Stimulated activated CD8-positive, alpha-beta memory T cell treated with anti-CD3 and anti-CD28 coated beads, Interleukin-12 subunit alpha, Interleukin-12 subunit beta, amount 100 ng/mL, for 24 hours (primary cell): ENCODE results near the gene FOXJ3.

Source experiments
- DNase-seq: peaks from one replicate; pipeline ENCODE4 v3.0.0-alpha.2; 2020; ENCODE audit errors: extremely low read depth

FOXJ3 gene

DNA sequence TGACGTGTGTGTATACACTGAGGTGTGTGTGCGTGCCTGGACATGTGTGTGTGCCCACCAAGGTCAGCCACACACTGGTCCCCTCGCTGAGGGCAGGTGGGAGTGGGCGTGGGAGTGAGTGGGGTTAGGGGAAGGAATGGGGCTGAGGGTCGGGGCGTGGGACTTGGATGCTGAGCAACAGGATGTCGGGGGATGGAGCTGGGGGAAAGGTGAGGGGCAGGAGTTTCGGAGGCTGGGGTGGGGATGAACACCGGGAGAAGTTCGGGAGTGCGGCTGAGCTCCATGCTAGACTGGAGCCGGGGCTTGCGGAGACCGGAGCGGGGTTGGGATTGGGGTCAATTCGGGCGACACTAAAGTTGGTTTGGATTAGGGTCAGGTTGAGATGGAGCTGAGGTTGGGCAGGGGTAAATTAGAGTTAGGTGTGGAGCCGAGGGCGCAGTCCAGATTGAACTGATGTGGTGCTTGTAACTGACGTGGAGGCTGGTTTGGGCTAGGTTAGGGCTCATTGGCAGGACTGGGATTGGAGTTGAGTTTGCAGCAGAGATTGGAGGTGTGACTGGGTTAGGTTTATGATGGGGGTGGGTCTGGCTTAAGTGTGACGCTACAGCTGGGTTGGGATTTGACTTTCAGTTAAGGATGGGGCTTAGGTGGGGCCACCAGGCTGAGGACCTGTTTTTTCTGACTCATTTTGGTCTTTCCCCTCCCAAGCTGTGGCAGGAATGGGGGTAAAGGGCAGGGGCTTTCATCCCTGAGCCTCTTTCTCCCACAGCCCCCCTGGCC is 167.2 kb downstream of the FOXJ3 start:
- no peak for DNase-seq

DNA sequence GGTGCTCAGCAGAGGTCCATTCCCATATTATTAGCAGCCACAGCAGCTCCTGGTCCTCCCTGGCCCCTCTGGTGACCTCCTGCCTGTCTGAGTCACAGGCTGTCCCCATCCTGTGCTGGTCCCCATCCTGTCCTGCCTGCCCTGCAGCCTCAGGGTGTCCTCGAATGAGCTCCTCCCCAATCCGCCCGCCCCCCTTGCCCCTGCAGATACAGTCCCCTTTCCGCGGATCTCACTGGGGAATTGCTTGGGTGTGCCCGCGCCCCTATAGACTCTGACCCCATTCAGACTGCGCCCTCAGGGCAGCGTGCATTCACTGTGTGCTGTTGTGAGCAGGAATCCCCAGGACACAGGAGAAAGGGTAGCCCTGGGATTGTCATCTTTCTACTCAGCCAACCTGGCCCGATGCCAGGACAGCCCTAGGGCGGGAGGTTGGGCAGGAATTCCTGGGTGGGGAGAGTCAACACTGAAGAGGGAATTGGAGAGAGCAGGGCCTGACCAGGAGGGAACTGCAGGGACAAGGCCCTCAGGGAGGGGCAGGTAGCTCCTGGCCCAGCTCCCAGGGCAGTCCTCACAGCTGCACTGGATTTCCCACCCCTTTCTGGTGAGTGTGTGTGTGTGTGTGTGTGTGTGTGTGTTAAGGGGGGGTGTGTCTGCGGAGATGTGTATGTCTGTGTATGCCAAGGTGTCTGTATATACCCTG is 169.4 kb downstream of the FOXJ3 start:
- DNase-seq: no peak

DNA sequence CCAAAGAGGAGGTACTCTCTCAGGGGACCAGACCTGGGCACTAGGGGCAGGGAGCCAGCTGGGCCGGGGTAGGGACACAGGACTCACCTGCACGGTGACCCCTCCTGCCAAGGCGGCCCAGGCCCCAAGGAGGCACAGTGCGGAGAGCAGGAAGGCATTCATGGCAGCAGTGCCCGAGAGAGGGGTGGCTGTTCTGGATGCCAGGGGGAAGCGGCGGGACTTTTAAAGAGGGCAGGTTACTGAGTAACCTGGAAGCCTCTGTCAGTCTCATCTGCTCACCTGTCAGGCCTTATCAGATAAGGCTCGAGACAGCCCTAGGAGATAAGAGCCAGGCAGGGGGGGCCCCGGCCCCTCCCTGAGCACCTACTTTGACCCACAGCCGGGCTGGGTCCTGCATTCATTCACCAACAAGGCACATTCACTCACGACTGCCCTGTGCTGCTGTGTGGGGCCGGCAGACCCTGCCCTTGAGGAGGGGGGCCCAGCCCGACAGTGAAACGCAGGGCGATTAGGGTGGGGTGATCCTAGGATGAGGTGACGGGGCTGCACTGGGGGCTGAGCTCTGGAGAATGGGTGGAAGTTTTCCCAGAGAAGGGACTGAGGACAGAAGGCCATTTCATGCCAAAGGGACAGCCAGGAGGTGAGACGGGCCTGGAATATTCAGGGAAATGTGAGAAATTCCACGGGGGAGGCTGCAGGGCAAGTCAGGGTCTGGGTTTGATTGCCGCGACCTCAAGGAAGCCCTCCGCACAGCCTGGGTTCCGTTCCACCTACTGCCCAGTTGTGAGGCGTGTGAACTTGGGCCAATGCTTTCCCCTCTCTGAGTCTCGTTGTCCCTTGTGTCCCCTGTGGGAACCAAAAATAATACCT is 170.2 kb downstream of the FOXJ3 start, which contains the start of gene GUCA2A:
Gene GUCA2A (minus strand): TSS at position 195 of the 870 bp plus-strand sequence. CDS start 33 bp downstream, at position 162.
- no peak for DNase-seq

DNA sequence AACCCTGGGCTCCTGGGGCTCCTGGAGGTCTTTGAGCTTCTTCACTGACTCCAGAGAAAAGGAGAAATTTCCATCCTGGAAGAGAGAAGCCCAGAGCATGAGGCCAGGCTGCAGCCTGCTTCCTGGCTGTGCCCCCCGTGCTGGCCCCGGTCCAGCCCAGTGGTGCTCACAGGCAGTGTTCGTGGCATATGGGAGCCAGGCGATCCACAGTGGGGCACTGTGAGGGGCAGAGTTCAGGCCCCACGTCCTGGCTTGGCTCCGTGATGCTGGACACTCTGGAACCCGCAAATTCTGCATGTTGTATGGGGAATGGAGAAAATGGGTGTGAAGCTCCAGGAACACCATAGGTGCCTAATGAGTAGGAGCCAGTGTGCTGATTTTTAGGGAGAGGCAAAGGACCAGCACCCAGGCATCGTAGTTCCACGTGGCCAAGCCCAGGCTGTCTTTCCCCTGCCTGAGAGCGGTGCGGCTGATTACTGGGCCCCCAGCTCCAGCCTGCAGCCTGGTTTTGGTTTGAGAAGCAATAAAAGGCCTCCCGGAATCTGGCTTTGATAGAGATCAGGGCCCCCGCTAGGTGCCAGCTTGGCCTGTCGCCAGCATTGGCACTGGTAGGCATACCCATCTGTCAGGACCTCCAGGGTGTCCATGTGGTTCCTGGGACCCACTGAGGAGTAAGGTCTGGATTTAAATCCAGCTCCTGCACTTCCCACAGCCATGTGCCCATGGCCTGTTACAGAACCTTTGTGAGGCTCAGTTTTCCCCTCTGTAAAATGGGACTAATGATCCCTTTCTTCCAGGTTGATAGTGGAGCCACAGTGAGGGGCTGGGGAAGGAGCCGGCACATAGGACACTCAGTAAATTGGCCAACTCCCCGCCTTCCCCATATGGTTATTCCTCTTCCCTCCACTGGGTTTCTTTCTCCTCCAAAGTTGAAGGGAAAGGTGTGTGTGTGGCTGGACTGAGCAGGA is 171.2 kb downstream of the FOXJ3 start:
- no peak for DNase-seq

DNA sequence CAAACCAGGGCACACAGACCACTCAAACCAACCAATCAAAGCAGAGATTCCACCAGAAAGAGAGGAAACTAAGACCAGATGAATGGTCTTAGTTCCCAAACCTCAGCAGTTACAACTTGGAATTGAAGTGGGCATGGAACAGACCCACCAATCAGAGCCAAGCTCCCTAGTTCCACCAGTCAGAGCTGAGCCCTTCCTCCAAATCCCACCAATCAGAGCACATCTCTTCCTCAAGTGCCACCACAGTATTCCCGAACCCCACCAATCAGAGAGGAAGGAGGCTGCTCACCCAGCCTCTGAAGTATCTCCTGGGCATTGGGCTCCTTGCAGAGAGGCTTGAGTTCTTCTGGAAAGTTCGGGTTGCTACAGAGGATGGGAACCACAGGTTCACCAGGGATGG is 171.9 kb downstream of the FOXJ3 start:
- no peak for DNase-seq

DNA sequence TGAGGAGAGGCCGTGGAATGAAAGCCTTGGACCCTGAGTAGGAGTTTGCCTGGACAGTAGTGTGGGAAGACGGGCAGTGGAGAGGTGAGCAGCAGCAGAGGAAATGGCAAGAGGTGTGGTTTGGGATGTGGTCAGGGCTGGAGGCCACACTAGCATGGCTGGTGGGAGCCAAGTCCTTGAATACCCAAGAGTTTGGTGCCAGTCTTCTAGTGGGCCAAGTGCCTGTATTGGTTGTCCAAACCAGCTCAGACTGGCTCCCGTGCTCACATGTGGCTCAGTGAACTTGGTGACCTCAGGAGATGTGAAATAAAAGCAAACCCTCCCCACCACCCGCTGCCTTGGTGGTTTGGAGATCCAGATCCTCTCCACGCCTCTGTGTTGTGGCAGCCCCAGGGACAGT is 172.9 kb downstream of the FOXJ3 start:
- no peak for DNase-seq

DNA sequence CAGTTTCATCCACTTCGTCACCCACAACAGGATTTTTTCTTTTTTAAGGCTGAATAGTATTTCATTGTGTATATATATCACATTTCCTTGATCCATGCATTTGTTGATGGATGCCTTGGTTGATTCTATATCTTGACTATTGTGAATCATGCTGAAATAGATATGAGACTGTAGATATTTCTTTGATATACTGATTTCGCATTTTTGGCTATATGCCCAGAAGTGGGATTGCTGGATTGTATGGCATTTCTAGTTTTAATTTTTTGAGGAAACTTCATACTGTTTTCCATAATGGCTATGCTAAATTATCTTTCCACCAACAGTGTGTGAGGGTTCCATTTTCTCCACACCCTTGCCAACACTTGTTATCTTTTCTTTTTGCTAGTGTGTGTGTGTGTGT is 176.8 kb downstream of the FOXJ3 start:
- DNase-seq: no peak

DNA sequence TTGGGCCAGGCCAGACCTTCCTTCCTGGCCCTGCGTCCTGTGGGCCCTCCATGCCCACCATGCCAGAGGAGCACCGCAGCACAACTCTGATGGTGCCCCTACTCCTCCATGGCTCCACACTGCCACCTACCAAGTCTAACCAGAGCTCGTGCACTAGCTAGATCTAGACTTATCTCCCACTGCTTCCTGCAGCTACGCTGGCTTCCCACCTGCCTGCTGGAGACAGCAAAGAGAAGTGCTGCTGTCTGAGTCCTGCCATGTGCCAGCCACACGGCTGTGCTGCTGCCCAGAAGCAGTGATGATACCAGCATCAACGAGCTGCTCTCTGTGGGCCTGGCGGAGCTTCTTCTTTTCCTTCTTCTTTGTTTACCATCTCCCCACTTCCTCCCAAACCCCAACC is 177.4 kb downstream of the FOXJ3 start:
- no peak for DNase-seq

DNA sequence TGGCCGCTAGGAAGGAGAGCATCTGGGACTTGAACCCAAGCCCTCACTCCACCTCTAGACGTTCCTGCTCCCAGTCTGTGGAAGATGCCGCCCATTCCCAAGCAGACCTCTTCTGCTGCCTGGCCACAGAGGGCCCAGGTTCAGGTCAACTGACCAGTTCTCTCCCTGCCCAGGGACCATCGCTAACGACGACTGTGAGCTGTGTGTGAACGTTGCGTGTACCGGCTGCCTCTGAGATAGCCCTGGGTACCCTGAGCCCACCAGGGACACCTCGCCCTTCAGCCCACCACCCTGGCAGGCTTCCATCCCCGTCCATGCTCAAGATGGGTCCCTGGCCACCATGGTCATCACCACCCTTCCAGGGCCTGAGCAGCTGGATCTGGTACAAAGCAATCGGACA is 179.7 kb downstream of the FOXJ3 start:
- no peak for DNase-seq

DNA sequence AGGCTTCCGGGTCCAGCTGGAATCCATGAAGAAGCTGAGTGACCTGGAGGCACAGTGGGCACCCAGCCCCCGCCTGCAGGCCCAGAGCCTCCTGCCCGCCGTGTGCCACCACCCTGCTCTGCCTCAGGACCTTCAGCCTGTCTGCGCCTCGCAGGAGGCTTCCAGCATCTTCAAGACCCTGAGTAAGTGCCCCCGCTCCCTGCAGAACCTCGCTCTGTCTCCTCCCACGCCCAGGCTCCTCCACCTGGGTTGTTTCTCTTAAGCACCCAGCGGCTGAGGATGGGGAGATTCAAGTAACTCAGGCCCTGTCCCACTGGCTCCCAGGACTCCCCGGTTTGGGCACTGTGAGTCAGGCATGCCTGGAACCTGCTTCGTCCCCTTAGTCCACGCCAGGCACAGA is 180.3 kb downstream of the FOXJ3 start:
- DNase-seq: no peak

DNA sequence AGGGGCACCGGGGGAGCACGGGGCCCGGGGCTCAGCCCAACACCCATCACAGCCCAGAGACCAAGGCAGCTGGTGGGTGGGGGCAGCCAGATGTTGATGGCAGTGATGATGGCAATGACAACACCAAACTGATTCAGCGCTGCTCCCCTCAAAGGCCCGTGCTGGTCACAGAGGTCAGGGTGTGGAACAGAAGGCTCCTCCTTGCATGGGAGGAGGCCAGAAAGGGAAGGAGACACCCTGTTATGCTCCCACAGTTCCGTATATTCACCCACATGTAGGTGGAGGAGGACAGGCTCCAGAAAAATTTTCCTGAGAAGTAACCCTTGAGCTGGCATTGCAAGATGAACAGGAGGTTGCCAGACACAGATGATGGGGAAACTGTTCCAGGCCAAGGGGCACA is 181.4 kb downstream of the FOXJ3 start:
- DNase-seq: no peak

DNA sequence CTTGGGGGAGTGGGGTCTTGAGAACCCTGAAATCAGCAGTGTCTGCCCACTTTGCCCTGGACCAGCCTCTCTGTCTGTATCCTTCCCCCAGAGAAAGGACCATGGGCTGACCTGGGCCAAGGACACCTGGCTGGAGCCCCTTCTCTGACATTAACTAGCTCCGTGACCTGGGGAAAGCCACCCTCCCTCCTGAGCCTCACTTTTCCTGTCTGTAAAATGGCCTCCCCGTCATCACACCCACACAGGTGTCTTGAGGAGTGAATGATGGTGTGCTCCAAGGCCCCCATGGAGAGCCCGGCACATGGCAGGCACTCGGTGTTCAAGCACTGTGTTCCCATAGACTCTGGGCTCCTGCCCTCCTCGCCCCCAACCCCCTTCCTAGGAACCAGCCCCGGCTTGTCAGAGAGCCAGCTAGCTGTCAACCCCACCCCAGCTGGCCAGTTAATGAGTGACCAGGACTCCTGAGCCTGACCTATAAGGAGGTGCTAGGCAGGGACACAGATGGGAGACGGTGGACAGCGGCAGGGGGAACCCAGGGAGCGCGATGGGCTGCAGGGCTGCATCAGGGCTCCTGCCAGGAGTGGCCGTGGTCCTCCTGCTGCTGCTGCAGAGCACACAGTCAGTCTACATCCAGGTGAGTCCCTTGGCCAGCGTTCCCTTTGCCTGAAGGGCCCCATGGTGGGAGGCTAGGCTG is 182.0 kb downstream of the FOXJ3 start, which contains the start of gene GUCA2B:
Gene GUCA2B (plus strand): TSS at position 504 of the 694 bp plus-strand sequence. CDS start 41 bp downstream, at position 545.
- DNase-seq: no peak

DNA sequence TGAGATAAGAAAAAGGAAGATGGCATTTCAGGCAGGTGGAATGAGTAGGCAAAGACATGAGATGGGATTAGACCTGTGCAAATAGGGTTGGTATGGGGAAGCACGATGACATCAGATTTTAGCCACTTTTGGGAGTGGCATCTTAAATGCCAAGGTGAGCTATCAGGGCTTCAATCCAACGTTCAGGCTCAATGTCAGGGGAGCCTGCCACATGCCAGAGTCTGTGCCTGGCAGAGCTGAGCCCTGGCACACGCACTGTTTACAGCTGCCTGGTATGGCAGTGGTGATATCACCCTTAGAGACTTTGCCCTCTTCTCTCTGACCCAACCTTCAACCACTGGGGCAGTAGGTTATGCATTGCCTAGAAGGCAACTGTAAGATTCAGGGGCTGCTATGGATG is 182.9 kb downstream of the FOXJ3 start:
- DNase-seq: no peak

DNA sequence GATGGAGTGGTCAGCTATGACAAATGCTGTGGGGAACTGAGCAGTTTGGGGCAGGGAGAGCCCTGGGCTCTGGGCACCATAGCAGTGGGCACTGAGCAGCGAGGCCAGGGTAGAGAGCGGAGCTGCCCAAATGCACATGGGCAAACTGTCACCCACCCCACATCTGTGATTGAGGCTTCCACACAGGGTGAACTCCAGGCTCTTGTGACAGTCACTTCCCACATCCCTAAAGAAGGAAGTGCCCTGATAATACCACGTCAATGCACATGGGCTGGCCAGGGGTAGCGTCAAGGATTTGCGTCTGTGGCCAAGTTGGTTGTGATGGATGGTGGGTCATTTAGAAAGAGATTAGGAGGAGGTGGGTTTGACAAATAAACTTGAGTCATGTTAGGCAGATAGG is 184.4 kb downstream of the FOXJ3 start:
- DNase-seq: no peak

DNA sequence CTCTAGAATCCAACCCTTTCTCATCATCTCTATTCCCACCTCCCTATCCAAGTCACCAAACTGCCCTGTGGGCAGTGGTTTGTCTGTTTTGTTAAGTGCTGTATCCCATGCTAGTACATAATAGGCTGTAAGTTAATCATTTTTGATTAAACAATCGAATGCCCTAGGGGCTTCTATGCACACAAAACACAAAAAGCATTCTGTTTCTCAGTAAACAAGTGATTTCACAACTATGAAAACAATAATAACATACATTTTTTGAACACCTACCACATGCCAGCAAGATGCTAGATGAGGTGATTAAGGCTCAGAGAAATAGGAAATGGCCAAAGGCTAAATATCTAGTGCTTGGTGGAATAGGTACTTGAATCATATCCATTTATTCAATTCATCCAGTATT is 186.9 kb downstream of the FOXJ3 start:
- DNase-seq: no peak

DNA sequence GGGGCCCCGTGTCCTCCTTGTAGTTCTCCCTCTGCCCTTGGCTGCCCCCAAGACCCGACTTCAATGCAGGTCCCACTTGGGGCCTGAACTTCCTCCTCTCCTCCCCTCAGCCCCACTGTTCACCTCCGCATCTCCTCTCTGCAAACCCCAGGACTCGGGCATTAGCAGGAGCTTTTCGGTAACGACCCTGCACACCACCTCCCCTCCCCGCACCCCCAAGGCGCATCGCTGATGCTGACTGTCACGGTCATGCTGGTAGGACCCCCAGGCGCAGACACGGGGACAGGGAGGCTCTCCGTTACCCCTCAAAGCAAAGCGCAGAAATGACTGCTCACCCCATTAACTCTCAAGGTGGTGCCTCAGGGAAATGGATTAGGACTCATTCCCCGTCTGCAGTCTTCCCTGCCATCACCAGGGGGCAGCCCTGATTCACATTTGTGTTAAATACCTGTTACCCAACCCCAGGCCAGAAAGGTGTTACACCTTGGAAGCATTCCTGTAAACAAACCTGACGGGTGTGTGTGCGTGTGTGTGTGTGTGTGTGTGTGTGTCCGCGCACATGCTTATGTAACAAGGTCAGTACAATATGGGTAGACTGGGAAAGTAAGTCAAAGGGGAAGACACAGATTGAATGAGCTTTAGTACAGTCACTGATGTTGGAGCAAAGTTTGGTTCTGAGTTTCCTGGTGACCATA is 188.3 kb downstream of the FOXJ3 start:
- DNase-seq: peak; percentile 16

DNA sequence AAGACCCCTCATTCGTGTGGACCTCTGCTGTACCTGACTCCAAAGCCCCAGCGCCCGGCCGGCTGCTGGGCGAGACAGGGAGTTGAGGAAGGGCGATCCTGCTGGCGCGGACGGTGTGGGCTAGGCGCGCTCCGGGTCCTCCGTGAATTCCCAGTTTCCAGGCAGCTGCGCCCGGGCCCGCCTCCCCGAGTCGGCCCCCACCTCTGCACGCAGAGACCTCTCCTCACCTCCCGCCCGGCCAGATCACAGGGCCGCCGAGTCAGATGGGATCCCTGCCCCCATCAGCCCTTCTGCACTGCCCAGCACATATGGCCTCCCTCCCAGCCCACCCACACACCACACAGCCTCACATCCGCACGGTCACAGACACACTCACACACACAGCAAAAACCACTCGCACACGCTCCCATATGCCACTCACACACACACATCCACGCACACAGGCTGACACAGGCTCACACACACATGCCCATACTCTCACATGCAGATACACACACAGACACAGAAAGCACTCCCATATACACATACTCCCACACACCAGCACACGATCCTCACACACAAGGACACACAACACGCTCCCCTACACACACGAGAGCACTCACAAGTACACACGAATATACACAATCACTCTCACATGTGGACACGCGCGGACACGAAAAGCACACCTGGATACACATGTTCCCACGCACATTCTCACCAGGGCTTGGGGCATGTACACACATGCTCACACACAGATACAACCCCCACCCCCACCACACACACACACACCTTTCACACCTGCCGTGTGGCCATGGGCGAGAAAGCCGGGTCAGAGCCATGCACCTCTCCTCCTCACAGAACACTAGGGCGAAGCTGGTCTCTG is 189.0 kb downstream of the FOXJ3 start:
- no peak for DNase-seq

DNA sequence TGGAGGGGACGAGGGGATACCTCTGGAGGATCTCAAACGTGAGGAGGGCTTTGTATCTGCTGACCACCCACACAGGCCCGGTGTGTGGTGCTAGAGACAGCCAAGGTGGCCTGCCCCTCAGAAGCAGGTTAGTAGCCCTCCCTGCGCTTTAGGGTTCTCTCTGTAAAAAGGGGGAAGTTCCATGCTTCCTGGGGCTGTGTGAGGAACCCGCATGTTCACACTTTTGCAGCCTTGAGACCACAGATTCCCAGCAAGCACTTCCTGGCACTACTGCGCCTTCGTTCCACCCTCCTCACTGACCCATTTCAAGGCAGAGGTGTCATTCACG is 189.7 kb downstream of the FOXJ3 start:
- no peak for DNase-seq
